ENCODE data around the gene MAGI2. TPM values are rescaled to one million over a fixed set of nuclear protein-coding genes. Genes with fewer than 3 reads are reported as not detected.

Gene MAGI2
- total RNA-seq, 1 experiment from 2014 or later = 14.3 TPM

GRCh38 chr7:77995717-77996116 is 1457.8 kb downstream of the MAGI2 start:
- H3K4ac ChIP-seq (ENCODE audit: low read depth, low read length) = no peak overlapping the region
- WGBS (ENCODE audit: extremely low coverage, insufficient read length, low lambda C conversion rate) = no CpG with 5 or more reads among the region's 6 CpGs
- no peaks in the 10 kb centered on the region for H3K27me3 Mint-ChIP-seq (ENCODE audit: low read depth)

More at GRCh38 chr7:77995717-77996116, 1457.8 kb downstream of the MAGI2 start:
- no peak overlapping the region for H3K18ac ChIP-seq (ENCODE audit: insufficient read length, low read depth, low read length)
- H3K79me1 ChIP-seq (ENCODE audit: insufficient read depth, low read depth, low read length, poor library complexity, severe bottlenecking) = no peaks in the 10 kb centered on the region
- Mint-ChIP-seq H3K4me1 (peaks cover 17 to 22% of the 10 kb centered on the region in 2 experiments), H3K27ac (no peak overlapping the region), H3K4me3 (no peak overlapping the region), H3K9me3 (peaks cover 0 to 2% of the 10 kb centered on the region in 2 experiments; a peak in 2 of 5 replicates), H3K36me3 (ENCODE audit: insufficient read depth in 1 of 3, low read depth in 3 of 3) (no peaks in the 10 kb centered on the region)
- no peak overlapping the region for H3K9ac ChIP-seq (ENCODE audit: extremely low read depth, insufficient read length, low read length)
- no peaks in the 10 kb centered on the region for H3K9me3 ChIP-seq (ENCODE audit: control insufficient read depth, low read depth, low read length)
- no peaks in the 10 kb centered on the region for H3K79me2 ChIP-seq (ENCODE audit: insufficient read depth, low read length)
- H3K23me2 ChIP-seq (ENCODE audit: insufficient read length, low read depth, low read length, poor library complexity, severe bottlenecking) = no peaks in the 10 kb centered on the region
- no peak overlapping the region for H4K91ac ChIP-seq (ENCODE audit: insufficient read length, low read depth, low read length)
- no peak overlapping the region for H2BK120ac ChIP-seq (ENCODE audit: low read depth, low read length, poor library complexity, severe bottlenecking)
- H2AFZ ChIP-seq (ENCODE audit: low read length) = no peak overlapping the region
- no peak overlapping the region for H3K56ac ChIP-seq (ENCODE audit: insufficient read length, low read depth, low read length)
- no peak overlapping the region for H2BK15ac ChIP-seq (ENCODE audit: low read depth, low read length)
- no peak overlapping the region for H2AK5ac ChIP-seq (ENCODE audit: insufficient read length, low read length)
- H2BK5ac ChIP-seq (ENCODE audit: insufficient read length, low read length) = no peak overlapping the region
- H3K14ac ChIP-seq (ENCODE audit: insufficient read depth, low read length) = no peak overlapping the region
- H3K23ac ChIP-seq (ENCODE audit: insufficient read length, low read depth, low read length) = no peak overlapping the region
- H2BK12ac ChIP-seq (ENCODE audit: insufficient read length, low read depth, low read length) = no peak overlapping the region
- no peaks in the 10 kb centered on the region for H3K4me1 ChIP-seq (ENCODE audit: insufficient read depth, low read length)
- no peaks in the 10 kb centered on the region for H4K20me1 ChIP-seq (ENCODE audit: control insufficient read depth, insufficient read depth, insufficient read length)
- no peaks in the 10 kb centered on the region for H3K27me3 ChIP-seq (ENCODE audit: insufficient read depth, low read length)
- H2BK20ac ChIP-seq (ENCODE audit: low read depth, low read length, poor library complexity, severe bottlenecking) = no peak overlapping the region
- peak; percentile 66 for TF ChIP-seq CTCF (conservative IDR thresholded peaks at IDR 0.05)
- DNase-seq = peak; percentile 69
- no peak overlapping the region for H3K4me2 ChIP-seq (ENCODE audit: insufficient read depth, insufficient read length, low read length)
- H3K27ac ChIP-seq (ENCODE audit: insufficient read length, low read depth, low read length) = no peak overlapping the region
- H3T11ph ChIP-seq (ENCODE audit: low read length) = no peak overlapping the region
- no peak overlapping the region for H4K5ac ChIP-seq (ENCODE audit: insufficient read length, low read depth, low read length)
- no peak overlapping the region for H4K8ac ChIP-seq (replicated peaks; ENCODE audit: insufficient read length, low read depth, low read length)
